Activated CD4-positive, CD25-positive, alpha-beta regulatory T cell treated with anti-CD3 and anti-CD28 coated beads, Interleukin-2, amount 50 U/mL, for 24 hours (primary cell): ENCODE results near the gene GLYR1.

Experiments used
- ATAC-seq, 2 donors: fragments of 150-1000 bp; cut with Tn5 transposase; one replicate each; pipeline ENCODE4 v1.10.0; 2021; ENCODE audit warnings: mild to moderate bottlenecking in 1 of 2, moderate library complexity in 1 of 2

Gene GLYR1

DNA sequence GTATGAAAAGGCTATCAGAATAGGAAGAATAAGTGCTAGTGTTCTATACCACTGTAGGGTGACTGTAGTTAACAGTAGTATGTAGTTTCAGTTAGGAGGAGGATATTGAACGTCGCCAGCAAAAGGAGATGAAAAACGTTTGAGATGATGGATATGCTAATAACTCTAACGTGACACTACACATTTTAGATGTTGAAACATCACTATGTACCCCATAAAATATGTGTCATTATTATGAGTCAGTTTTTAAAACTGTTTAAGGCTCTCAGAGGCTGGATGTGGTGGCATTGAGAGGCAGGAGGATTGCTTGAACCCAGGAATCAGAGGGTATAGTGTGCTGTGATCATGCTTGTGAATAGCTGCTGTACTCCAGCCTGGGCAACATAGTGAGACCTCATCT is 32.0 kb upstream of the GLYR1 start:
- no peak for ATAC-seq

DNA sequence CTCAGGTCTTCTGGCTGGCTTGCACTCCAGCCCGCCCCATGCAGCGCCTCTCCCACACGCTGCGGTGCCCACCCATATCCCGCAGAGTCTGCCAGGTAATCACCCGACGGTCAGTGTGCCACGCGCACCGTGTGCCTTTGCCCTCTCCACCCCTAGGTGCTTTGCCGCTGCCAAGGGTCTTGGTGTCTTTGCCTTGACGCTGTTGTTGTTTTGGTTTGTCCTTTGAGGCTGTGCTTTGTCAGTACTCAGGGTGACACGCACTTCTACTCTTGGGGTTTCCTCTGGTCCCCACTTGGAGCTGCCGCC is 30.2 kb upstream of the GLYR1 start:
- ATAC-seq, result no peak

DNA sequence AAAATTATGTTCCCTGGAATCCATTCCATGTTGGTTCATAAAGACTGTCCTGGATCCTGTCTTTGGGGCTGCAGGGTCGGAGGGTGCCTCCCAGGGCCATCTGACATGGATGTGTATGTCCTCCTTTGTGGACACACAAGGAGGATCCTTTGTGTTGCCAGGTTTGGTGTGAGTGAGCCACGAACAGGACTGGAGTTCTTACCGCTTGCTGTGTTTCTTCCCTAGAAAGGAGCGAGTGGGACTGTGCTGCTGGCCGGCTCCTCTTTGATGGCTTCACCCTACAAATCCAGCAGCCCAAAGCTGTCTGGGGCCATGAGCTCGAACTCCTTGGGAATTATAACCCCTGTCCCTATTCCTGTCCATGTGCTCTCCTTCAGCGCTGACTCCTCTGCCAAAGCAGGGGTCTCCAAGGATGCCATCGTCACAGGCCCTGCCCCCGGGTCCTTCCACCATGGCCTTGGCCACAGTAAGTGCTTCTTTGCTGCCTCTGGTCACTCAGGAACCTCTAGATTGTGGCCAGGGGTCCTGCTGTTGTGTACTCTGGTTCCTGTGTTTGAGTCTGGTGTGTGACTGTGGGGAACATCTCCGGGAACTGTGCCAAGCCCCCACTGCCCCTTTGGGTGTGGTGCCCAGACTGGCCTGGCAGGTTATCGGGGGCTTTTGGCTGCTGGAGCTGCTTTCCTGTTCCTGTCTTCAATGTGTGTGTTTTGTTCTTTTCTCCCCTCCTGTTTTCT is 29.7 kb upstream of the GLYR1 start:
- ATAC-seq, result no peak

DNA sequence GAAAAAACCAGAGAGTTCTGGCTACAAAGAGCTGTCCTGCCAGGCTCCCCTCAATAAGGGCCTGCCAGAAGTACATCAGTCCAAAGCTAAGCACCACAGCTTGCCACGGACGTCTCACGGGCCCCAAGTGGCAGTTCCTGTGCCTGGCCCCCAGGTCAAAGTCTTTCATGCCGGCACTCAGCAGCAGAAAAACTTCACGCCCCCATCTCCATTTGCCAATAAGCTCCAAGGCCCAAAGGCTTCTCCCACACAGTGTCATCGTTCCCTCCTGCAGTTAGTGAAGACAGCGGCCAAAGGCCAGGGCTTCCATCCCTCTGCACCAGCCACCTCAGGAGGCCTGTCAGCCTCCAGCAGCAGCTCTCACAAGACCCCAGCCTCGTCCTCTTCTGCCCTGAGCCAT is 27.6 kb upstream of the GLYR1 start:
- no peak for ATAC-seq

DNA sequence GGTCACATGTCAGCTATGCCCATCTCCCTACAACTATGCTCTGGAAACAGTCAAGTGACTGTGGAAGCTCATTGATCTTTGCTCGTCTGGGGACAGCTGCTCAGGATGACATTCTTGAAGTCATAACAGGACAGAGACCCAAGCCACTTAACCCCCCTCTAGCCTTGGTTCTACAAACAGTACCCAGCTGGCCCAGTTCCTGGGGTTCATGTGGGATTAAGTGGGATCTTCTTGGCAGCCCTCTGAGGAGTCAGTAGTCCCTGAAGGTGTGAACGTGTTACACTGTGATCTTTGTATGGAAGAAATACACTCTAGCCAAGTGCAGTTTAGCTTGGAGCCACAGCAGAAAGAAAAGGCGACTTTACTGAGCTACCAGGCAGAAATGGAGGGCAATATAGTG is 26.0 kb upstream of the GLYR1 start:
- ATAC-seq, result no peak

DNA sequence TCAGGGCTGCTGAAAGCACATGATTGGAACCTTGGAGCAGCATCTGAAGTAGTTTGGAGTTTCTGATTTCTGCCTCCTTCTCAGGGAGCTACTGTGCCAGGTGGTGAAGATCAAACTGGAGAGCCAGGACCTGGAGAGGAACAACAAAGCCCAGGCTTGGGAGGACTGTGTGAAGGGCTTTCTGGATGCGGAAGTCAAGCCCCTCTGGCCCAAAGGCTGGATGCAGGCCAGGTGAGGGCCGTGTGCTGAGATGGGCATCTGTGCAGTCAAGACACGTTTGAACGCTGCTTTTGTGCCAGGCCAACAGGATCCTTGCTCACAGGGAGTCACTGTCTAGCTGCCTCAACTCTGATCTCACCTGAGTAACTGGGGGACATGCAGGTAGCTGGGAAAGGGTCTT is 24.0 kb upstream of the GLYR1 start:
- no peak for ATAC-seq

DNA sequence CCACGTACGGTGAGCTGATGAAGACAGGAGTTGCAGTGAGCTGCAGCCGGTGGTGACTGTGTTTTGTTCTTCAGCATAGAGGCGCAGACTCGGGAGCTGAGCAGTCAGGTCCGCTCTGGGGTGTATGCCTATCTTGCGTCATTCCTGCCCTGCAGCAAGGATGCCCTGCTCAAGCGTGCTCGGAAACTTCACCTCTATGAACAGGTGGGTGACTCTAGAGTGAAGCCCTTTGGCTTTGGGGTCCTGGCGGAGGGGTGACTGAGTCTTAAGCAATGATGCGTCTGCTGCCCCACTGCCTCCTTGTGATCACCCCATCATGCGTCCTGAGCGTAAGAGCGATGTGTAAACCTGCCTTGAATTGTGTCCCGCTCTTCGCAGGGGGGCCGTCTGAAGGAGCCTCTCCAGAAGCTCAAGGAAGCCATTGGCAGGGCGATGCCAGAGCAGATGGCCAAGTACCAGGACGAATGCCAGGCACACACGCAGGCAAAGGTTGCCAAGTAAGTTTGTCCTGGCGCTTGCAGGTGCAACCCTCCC is 23.1 kb upstream of the GLYR1 start:
- ATAC-seq, result no peak

DNA sequence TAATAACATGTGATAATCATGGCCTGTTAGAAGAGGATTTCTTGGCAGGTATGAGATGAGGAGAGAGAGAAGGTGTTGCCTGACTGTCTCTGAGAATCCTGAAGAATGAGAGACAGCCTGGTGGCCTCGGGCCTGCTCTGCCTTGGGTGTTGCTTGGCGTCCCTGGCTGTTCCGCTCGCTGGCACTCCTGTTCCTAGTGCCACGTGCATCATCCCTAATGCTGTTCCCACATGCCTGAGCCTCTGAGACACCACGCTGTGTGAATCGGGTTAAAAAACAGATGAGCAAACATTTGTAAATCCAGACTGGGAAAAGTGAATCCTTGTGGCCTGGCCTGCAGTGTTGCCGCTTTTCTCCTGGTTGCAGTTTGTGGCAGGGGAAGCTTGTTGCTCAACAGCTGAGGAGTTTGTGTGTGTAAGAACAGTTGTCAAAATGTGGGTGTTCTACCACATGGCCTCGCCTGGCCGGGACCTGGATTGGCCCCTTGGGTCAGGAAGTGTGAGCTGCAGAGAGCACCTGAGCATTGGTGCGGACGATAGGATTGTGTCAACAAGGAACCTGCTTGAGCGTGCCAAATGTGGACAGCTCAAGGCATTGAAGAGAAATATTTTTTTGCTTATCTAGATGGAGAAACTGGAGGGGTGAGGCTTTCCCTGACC is 22.2 kb upstream of the GLYR1 start:
- ATAC-seq, result no peak

DNA sequence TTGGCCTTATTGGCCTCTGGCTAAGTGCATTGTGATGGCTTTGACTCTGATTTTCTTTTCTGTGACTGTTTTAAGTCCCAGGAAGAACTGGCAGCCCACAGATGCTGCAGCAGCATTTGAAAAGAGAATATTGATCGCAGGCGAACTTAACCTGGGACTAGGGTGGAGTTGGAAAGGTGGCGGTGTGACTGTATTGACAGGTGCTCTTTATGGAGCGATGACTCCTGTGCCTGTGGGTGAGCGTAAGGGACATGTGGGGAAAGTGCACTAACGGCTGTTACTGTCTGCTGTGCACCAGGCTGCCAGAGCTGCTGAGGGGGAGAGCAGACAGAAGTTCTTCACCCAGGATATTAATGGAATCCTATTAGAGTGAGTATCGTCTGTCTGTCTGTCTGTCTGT is 21.4 kb upstream of the GLYR1 start:
- no peak for ATAC-seq

DNA sequence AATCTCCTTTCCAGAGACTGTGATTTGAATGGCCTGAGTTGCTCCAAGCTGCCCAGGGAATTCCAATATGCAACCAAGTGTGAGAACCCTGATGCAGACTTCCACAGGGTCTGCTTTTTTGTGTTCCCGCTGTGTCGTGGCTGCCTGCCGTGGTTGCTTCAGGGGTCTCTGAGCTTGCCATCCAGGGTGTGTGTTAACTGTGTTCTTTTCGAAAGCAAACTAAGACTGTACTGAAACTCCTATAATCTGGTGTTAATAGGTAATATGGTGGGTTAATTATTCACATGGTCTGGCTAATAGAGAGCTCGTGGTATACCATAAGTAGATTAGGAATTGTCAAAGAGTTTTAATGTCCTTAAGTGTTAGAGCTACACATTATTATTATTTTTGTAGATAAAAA is 20.9 kb upstream of the GLYR1 start:
- no peak for ATAC-seq

DNA sequence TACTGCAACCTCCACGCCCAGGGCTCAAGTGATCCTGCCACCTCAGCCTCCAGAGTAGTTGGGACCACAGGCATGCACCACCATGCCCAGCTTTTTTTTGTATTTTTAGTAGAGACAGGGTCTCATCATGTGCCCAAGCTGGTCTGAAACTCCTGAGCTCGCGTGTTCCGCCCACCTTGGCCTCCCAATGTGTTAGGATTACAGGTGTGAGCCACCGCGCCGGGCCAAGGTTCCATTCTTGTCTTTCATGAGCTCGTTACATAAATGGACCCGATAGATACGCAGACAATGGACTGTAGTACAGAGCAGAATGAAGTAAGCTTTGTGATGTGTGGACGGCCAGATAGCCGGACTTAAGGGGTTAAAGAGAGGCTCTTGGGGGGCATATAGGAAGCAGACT is 19.5 kb upstream of the GLYR1 start:
- ATAC-seq, result no peak

DNA sequence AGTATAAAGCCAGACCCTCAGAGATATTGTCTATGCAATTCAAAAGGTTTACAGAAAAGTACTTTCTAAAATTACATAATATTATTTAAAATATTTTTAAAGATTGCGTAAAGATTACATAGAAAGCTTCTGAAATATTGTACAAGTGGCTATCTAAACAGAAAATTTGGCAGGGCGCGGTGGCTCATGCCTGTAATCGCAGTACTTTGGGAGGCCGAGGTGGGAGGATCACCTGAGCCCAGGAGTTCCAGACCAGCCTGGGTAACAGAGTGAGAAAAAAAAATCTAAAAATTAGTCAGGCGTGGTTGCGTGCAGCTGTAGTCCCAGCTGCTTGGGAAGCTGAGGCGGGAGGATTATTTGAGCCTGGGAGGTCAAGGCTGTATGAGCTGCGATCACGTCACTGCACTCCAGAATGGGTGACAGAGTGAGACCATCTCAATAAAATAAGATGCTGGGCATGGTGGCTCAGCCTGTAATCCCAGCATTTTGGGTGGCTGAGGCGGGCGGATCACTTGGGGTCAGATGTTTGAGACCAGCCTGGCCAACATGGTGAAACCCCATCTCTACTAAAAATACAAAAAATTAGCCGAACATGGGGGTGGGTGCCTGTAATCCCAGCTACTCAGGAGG is 18.3 kb upstream of the GLYR1 start:
- ATAC-seq, result no peak

DNA sequence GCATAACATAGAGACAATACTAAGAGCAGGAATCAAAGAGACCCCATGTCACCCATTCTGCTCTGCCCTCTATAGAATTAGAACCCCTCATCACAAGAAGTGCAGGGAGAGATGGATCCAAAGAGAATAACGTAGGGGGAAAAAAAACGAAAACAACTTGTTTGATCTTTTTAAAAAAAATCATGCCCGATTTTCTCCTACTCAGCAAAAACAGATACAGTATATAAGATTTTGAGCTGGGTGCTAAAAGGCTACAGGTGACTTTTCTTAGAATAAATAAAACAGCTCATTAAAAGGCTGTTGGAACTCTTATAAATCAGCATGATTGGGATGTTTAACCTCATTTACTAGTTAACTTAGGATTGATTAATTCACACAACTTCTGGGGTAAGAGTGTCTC is 17.6 kb upstream of the GLYR1 start:
- ATAC-seq, result no peak

DNA sequence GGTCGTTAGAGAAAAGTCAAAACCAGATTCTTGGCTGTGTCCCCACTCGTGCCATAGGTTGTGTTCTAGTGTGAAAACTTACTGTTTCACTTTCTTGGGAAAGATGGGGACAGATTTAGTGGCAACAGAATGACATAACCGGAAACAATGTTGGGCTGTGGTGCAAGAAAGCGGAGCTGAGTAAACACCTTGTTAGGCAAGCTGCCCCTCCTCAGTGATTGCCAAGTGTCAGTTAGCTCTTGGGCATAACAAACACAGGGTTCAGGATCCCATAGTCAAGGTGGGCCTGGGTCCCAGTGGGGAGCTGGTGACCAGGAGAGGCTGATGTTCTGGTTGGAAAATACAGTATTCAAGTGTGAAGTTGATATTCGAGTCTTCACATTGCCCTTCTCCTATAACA is 15.6 kb upstream of the GLYR1 start:
- no peak for ATAC-seq

DNA sequence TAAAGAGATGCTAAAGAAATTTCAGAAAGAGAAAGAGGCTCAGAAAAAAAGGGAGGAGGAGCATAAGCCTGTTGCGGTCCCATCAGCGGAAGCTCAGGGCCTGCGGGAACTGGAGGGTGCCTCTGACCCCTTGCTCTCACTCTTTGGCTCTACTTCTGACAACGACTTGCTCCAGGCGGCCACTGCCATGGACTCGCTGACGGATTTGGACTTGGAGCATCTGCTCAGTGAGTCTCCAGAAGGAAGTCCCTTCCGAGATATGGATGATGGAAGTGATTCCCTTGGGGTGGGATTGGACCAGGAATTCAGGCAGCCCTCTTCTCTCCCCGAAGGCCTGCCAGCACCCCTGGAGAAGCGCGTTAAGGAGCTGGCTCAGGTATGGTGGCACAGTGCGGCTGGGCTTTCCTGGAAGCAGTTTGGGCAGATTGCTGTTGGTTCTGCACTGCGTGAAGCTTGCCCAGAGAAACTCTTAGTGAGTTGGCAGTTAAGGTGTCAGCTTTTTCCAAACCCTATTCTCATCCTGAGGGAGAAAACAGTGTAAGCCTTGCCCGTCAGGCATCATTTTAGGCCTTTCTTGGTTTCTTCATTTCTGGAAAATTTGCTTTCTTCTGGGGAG is 13.7 kb upstream of the GLYR1 start:
- no peak for ATAC-seq

DNA sequence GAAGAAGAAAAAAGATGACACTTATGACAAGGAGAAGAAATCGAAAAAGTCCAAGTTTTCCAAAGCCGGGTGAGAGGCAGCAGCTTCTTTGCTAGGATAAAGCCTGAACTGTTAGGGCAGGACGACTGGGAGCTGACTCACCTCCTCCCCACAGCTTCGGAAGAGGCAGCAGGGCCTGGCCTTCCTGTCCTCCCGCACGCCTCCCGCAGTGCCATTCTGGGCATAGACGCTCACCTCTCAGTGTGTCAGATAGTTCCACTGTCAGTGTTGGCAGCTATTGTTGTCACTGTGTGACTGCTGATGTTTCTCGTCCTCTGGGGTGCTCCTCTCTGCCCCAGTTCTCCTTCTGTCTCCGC is 12.8 kb upstream of the GLYR1 start:
- no peak for ATAC-seq

DNA sequence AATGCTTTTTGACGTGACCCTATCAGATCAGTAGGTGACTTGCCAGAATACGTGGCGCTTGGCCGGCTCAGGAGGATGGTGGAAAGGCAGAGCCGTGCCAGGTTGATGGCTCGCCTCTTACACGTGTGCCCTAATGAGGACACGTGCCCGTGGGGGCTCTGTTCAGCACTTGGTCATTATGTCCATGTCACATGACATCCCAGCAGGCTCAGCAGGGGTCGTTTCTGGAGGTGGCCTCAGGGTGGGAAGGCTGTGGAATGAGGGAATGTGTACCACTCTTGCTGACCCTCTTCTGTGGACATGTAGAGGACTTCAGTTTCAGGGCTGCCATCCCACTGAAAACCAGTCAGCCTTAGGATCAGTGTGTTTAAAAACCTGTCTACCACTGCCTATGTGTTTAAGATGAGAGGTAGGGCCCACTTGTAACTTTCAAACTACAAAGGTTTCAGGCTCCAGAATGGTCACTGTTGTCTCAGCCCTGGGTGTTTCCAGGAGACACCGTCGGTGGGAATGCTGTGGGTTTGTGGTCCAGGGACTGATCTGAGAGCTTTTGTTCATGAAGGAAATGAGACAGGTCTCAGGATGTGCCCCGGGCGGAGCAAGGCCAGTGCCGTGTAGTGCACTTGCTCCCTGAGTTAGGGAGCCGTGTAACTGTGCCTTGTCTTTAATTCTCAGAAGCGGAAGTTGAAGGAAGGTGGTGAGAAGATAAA is 12.3 kb upstream of the GLYR1 start:
- ATAC-seq, result no peak

DNA sequence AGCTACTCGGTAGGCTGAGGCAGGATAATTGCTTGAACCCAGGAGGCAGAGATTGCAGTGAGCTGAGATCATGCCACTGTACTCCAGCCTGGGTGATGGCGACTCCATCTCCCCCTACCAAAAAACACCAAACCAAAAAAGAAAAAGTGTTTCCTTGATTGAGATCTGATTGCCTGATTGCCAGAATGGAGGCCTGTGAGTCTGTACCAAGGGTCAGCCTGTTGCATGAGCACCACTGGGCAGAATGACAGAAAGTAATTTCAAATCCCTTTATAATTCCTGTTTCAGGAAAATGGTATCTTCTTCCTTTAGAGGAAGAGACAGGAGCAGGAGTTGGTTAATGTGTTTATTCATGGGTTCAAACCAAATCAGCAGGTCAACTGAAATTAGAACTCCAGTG is 8.7 kb upstream of the GLYR1 start:
- ATAC-seq, result no peak

DNA sequence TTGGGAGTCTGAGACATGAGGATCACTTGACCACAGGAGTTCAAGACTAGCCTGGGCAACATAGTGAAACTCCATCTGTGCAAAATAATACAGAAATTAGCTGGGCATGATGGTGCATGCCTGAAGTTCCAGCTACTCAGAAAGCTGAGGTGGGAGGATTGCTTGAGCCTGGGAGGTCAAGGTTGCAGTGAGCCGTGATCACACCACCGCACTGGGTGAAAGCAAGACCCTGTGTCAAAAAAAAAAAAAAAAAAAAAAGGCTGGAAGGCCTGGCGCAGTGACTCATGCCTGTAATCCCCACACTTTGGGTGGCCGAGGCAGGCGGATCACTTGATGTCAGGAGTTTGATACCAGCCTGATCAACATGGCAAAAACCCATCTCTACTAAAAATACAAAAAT is 8.3 kb upstream of the GLYR1 start:
- ATAC-seq, result no peak

DNA sequence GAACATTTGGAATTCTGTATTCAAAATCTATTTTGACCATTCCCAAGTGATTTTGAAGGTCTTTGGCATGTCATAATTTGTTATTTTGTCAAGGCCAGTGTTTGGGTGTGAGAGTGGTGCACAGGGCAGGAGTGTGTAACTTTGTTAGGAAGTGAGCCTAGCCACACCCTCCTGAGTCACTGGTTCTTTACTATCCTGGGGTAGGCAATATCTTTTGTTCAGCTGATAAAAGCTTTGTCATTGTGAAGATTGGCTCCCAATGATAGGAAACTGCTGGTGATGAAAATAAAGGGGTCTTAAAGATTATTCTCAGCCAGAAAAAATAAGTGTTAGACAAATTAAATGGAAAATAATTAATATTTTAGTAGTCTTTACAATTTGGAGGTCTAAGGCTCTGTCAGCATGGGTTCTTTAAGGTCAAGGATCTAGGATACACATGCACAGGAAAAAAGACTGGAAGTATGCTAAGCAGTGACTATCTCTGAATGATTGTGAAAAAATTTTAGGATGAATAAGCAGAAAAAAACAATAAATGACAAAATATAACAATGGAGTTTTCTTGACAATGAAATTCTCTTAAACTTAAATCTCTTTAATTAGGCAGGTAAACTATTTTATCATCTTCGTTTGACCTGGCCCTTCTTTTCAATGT is 5.3 kb upstream of the GLYR1 start:
- ATAC-seq, result no peak

DNA sequence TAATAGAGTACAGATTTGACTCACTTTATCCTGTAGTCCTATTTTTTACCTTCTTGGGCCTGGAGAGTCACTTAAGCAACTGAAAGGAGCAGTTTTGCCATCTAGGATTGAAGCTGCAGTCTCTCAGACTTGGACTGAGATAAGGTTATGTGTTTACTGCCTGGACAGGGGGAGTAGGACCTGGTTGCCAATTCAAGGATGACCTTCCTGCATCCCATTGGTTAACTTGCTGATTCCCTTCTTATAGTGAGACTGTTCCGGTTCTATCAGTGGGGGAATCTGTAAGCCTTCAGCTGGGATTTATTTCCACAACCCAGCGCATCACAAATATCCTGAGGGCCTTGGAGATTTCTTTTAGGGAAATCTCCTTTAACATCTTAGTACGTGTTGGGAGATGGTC is 3.1 kb upstream of the GLYR1 start:
- ATAC-seq, result no peak

DNA sequence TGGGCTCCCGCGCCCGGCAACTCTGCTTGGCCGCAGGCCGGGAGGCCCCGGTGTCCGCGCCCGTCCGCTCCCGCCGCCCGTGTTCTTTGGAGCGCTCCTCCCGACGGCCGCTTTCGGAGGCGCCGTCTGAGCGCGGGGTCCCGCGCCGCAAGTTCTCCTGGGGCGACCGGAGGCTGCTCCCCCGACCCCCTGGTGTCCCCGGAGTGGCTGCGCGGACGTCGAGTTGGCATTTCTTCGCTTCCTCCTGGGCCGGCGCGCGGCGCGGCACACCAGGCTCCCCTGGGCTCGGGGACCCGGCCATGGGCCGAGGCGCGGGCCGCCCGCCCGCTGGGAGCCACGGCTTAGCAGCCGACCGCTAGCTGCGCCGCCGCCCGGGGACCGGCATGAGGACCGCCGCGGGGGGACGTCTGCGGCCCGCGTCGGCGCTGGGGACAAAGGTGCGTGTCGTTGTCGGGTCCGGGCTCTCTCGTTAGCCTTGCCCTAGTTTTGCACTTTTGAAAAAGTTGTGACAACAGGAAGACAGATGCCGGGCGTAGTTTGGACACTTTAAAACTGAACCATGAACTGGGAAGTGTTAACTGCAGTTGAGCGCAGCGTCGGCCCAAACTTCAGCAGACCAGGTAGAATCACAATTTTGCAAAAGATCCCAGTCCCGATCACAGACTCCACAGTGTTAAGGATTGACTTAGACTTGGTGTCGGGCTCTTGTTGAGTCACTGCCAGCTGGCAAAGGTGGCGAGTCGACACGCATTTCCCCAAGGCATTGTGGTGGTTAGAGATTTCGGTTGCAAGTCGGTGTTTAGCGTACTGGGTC is 893 bp upstream of the GLYR1 start:
- ATAC-seq, result peak; percentile 4 to 21
